Fibroblast of mammary gland (primary cell): ENCODE data around the gene UVRAG.

Experiments used
- DNase-seq: peaks from one replicate; pipeline ENCODE4 v3.0.0-alpha.2; 2010; ENCODE audit warnings: low read depth
- H3K4me3 ChIP-seq: 2 replicates; pipeline ENCODE4 v1.5.1; 2011; ENCODE audit warnings: low read depth, mild to moderate bottlenecking, low read length, moderate library complexity; ENCODE audit not compliant: control insufficient read depth
- TF ChIP-seq, protein P1 (sequence below): conservative IDR thresholded peaks from 2 replicates; pipeline ENCODE4 v1.5.1; 2011; ENCODE audit warnings: low read depth, low read length, inconsistent platforms; ENCODE audit not compliant: control insufficient read depth, insufficient read depth

The UVRAG gene

DNA sequence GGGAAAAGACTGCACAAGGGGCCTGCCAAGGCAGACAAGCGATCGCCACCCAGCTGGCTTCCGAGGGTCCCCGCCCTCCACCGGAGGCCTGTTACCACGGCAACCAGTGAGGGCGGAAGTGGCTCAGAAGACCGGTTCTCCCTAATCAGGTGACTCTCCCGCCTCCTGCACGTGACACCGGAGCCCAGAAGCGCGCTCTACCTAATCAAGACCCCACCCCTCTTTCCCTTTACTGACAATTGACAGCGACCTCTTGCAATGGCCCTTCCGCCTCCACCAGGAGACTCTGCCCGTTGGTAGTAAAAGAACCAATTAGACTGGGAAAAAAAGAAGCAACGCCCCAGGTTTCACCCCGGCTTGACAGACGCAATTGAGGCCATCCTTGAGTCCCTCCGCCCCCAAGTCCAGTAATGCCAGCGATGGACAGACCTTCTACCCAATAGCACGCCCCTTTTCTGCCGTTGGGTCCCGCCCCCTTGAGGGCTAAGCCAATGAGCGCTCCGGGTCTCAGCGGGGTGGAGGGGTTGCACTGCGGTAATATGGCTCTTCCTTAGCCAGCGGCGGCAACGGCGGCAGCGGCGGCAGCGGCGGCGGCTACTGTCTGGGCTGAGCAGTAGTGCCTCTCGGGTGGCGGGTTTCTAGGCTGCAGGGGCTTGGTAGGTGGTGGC, at the start of gene UVRAG:
TSS of gene UVRAG (plus strand) at position 534 of the 668 bp plus-strand sequence. CDS start 198 bp downstream, outside the sequence.
- H3K4me3 ChIP-seq, result peak within 1 kb of the TSS; percentile 84
- DNase-seq, result peak; percentile 99
- TF ChIP-seq, protein P1, sequence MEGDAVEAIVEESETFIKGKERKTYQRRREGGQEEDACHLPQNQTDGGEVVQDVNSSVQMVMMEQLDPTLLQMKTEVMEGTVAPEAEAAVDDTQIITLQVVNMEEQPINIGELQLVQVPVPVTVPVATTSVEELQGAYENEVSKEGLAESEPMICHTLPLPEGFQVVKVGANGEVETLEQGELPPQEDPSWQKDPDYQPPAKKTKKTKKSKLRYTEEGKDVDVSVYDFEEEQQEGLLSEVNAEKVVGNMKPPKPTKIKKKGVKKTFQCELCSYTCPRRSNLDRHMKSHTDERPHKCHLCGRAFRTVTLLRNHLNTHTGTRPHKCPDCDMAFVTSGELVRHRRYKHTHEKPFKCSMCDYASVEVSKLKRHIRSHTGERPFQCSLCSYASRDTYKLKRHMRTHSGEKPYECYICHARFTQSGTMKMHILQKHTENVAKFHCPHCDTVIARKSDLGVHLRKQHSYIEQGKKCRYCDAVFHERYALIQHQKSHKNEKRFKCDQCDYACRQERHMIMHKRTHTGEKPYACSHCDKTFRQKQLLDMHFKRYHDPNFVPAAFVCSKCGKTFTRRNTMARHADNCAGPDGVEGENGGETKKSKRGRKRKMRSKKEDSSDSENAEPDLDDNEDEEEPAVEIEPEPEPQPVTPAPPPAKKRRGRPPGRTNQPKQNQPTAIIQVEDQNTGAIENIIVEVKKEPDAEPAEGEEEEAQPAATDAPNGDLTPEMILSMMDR, result peak; percentile 4

DNA sequence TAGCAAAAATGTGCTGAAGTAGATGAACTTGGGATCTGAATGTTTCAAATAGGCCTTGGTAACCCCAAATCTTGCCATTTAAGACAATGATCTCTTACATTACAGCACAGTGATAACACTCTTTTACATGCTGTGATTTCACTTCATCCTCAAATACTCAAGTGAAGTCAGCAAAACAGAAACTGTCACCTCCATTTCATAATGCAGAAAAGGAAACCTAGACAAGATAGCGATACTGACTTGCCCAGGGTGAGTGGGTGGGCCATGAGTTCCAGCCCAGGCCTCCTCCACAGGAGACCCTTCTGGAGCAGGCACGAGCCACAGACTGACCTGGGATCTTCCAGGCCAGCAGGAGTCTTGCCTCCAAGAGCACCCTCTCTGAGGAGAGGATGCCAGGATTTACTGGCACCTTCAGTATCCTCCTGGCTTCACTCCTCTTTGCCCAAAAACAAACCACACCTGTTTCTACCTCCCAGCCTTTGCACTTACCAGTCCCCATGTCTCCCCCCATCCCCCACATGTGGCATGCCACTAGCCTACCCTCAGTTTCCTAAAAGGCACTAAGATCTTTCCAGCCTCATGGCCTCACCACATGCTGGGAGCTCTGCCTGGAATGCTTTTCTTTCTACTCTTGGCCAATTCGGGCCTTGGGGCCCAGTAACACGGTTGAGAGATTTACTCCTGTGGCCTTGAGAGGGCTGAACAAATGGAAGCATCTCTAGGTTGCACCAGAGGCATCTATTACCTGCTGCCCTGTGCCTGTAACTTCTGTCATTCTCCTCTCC, 48.4 kb upstream of the UVRAG start:
- no peak overlapping the region for H3K4me3 ChIP-seq
- TF ChIP-seq, protein P1, result no peak
- DNase-seq, result no peak

DNA sequence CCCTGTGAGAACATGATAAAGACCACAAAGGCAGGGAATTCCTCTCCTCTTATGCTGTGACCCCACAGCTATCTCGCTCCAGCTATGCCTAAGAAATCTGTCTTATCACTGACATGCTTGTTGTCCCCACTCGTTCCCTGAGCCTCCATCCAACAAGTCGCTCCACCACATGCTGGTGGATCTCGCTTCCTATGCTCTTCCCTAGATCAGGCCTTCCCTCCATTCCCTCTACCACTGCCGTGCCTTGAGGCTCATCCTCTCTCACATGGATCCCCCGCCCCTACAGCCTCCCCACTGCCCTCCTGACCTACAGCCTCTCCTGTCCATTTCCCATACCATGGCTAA, 47.8 kb upstream of the UVRAG start:
- no peak for DNase-seq
- TF ChIP-seq, protein P1, result no peak
- H3K4me3 ChIP-seq, result no peak overlapping the region

DNA sequence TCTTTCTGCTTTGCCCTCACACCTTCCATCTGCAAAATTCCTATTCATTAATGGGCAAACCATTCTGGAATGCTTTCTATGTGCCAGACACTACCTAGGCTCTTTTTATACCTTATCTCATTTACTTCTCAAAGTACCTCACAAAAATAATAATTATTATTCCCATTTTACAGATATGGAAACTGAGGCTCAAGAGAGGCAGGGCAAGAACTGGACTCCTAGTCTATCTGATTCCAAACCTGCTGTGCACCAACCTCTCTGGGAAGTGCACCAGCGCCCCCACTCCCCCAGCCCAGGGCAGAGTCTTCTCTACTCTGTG, 47.3 kb upstream of the UVRAG start:
- TF ChIP-seq, protein P1, result no peak
- no peak overlapping the region for H3K4me3 ChIP-seq
- DNase-seq, result no peak

DNA sequence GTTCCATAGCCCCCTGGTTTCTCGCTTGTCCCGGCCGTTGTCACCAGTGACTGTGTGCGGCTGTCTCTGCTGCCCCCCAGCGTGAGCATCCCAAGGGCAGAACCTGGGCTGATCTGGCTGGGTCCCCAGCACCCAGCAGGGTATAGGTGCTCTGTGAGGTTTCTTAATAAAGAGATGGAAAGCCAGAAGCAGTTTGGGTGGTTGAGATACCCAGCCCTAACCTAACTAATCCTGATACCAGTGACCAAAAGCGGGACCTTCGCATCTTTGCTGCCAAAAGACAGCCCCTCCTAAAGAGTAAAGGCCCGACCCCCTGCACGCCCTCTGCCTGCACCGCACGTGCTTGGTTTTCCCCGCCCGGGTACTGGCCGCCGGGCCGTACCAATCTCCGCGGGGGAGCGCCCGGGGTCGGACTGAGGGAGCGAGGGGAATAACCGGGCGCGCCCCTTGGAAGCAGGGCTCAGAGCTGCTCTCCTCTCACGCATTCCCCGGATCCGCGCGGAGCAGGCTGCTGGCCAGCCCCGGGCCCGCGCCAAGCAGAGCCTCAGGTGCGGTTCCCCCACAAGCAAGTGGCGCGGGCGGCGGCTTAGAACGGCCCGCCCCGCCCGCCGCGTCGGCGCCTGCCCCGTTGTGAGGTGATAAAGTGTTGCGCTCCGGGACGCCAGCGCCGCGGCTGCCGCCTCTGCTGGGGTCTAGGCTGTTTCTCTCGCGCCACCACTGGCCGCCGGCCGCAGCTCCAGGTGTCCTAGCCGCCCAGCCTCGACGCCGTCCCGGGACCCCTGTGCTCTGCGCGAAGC, 46.7 kb upstream of the UVRAG start, which contains the start of gene DGAT2:
TSS of gene DGAT2 (plus strand) at position 667 of the 797 bp plus-strand sequence. CDS start 214 bp downstream, outside the sequence.
- peak within 1 kb of the TSS; percentile 41 for H3K4me3 ChIP-seq
- TF ChIP-seq, protein P1, result no peak
- peak; percentile 44 for DNase-seq

DNA sequence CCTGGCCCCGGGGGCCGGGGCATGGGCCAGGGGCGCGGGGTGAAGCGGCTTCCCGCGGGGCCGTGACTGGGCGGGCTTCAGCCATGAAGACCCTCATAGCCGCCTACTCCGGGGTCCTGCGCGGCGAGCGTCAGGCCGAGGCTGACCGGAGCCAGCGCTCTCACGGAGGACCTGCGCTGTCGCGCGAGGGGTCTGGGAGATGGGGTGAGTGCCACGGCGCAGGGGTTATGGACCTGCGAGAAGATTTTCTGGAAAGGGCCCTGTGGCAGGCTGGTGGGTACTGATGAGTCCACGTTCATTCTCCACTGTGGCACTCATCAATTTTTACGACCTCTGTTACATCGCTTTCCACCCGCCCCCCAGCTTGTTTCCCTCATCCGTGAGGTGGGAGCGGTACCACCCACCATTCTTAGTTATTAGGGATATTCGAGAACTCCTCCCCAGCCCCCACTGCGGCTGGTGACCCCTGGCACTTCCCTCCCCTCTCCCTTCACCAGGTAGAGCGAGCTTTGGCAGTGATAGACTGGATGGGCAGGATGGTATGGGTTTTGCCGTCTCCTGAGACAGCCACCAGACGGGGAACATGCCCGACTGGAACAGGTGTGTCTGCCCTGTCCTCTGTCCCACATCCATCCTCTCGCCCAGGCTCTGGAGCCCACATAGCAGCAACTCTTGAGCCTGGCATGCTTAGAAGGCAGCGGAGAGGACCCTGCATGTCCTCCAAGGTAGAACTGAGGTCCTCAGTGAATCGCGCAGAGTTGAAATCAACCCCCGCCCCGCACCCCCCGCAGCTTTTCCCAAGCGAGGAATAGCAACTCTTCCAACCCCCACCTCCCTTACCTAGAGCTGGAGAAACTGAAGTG, 45.9 kb upstream of the UVRAG start:
- H3K4me3 ChIP-seq, result peak overlapping the region; percentile 41
- no peak for DNase-seq
- TF ChIP-seq, protein P1, result no peak
